ENCODE results near the gene ASB1. TPM values are rescaled to one million over a fixed set of nuclear protein-coding genes. Genes with fewer than 3 reads are reported as not detected.

Gene ASB1
- total RNA-seq, 1 experiment from 2014 or later: 46.0 TPM

- Histone ChIP-seq H2BK12ac (ENCODE audit: insufficient read length, low read depth, low read length) (no peak overlapping the region), H2BK20ac (ENCODE audit: low read depth, low read length, poor library complexity, severe bottlenecking) (no peak overlapping the region), H3K27me3 (ENCODE audit: insufficient read depth, low read length) (no peaks in the 10 kb centered on the region), H3K4ac (ENCODE audit: low read depth, low read length) (no peak overlapping the region), H3K18ac (ENCODE audit: insufficient read length, low read depth, low read length) (no peak overlapping the region), H4K8ac (replicated peaks; ENCODE audit: insufficient read length, low read depth, low read length) (no peak overlapping the region), H3K23ac (ENCODE audit: insufficient read length, low read depth, low read length) (no peak overlapping the region), H2AFZ (ENCODE audit: low read length) (no peak overlapping the region), H3K9me3 (ENCODE audit: control insufficient read depth, low read depth, low read length) (no peaks in the 10 kb centered on the region), H2BK120ac (ENCODE audit: low read depth, low read length, poor library complexity, severe bottlenecking) (no peak overlapping the region), H2BK5ac (ENCODE audit: insufficient read length, low read length) (no peak overlapping the region), H3K9ac (ENCODE audit: extremely low read depth, insufficient read length, low read length) (no peak overlapping the region), H3K4me1 (ENCODE audit: insufficient read depth, low read length) (no peaks in the 10 kb centered on the region), H2AK5ac (ENCODE audit: insufficient read length, low read length) (no peak overlapping the region), H4K5ac (ENCODE audit: insufficient read length, low read depth, low read length) (no peak overlapping the region), H3K4me2 (ENCODE audit: insufficient read depth, insufficient read length, low read length) (no peak overlapping the region), H3T11ph (ENCODE audit: low read length) (no peak overlapping the region), H4K91ac (ENCODE audit: insufficient read length, low read depth, low read length) (no peak overlapping the region), H3K23me2 (ENCODE audit: insufficient read length, low read depth, low read length, poor library complexity, severe bottlenecking) (no peaks in the 10 kb centered on the region), H4K20me1 (ENCODE audit: control insufficient read depth, insufficient read depth, insufficient read length) (no peaks in the 10 kb centered on the region), H3K79me1 (ENCODE audit: insufficient read depth, low read depth, low read length, poor library complexity, severe bottlenecking) (no peaks in the 10 kb centered on the region), H3K56ac (ENCODE audit: insufficient read length, low read depth, low read length) (no peak overlapping the region), H3K79me2 (ENCODE audit: insufficient read depth, low read length) (no peaks in the 10 kb centered on the region), H3K27ac (ENCODE audit: insufficient read length, low read depth, low read length) (no peak overlapping the region), H3K14ac (ENCODE audit: insufficient read depth, low read length) (no peak overlapping the region), H2BK15ac (ENCODE audit: low read depth, low read length) (no peak overlapping the region)
- Mint-ChIP-seq H3K4me3 (no peak overlapping the region), H3K27me3 (ENCODE audit: low read depth) (peaks cover 3% of the 10 kb centered on the region; the same call in 1 of the 2 replicates), H3K9me3 (no peaks in the 10 kb centered on the region; a peak in 1 of 5 replicates), H3K27ac (peak overlapping the region in 1 of 3 experiments; percentile 19; a peak in 1 of 7 replicates), H3K36me3 (ENCODE audit: insufficient read depth in 1 of 3, low read depth in 3 of 3) (no peaks in the 10 kb centered on the region), H3K4me1 (peaks cover under 1 to 5% of the 10 kb centered on the region in 2 experiments)
- DNase-seq: peak; percentile 17
- TF ChIP-seq CTCF (conservative IDR thresholded peaks at IDR 0.05): no peak
- WGBS (ENCODE audit: extremely low coverage, insufficient read length, low lambda C conversion rate): no CpG with 5 or more reads among the region's 17 CpGs
Observed at GRCh38 chr2:238498691-238499295, 72.1 kb downstream of the ASB1 start.
